MG63 (cell line): ENCODE results near the gene PRKD2. TPM values are rescaled to one million over a fixed set of nuclear protein-coding genes. Genes with fewer than 3 reads are reported as not detected.

Source experiments
- DNase-seq: peaks from one replicate; pipeline ENCODE4 v3.0.0-alpha.2; 2020
- H3K27me3 ChIP-seq: fragments of 250-450 bp; sonication (Bioruptor Pico); 2 replicates; pipeline ENCODE4 v1.5.1; 2020; ENCODE audit warnings: mild to moderate bottlenecking, moderate library complexity
- H3K36me3 ChIP-seq: fragments of 250-450 bp; sonication (Bioruptor Pico); 2 replicates; pipeline ENCODE4 v1.5.1; 2020; ENCODE audit warnings: mild to moderate bottlenecking, moderate library complexity
- H3K4me3 ChIP-seq: fragments of 250-450 bp; sonication (Bioruptor Pico); 2 replicates; pipeline ENCODE4 v1.5.1; 2020; ENCODE audit warnings: mild to moderate bottlenecking, moderate library complexity
- H3K9me3 ChIP-seq: fragments of 250-450 bp; sonication (Bioruptor Pico); 2 replicates; pipeline ENCODE4 v1.5.1; 2020; ENCODE audit warnings: mild to moderate bottlenecking, moderate library complexity
- total RNA-seq: library from RNA; depleted of rRNA; stranded (reverse); fragments of >200 nt; shearing (Covaris generic); gene quantifications from 2 replicates; pipeline ENCODE4 v1.2.3, GENCODE V29; 2014; ENCODE audit warnings: low replicate concordance

PRKD2 gene
- total RNA-seq, 1 experiment from 2014 or later: 8.6 TPM

DNA sequence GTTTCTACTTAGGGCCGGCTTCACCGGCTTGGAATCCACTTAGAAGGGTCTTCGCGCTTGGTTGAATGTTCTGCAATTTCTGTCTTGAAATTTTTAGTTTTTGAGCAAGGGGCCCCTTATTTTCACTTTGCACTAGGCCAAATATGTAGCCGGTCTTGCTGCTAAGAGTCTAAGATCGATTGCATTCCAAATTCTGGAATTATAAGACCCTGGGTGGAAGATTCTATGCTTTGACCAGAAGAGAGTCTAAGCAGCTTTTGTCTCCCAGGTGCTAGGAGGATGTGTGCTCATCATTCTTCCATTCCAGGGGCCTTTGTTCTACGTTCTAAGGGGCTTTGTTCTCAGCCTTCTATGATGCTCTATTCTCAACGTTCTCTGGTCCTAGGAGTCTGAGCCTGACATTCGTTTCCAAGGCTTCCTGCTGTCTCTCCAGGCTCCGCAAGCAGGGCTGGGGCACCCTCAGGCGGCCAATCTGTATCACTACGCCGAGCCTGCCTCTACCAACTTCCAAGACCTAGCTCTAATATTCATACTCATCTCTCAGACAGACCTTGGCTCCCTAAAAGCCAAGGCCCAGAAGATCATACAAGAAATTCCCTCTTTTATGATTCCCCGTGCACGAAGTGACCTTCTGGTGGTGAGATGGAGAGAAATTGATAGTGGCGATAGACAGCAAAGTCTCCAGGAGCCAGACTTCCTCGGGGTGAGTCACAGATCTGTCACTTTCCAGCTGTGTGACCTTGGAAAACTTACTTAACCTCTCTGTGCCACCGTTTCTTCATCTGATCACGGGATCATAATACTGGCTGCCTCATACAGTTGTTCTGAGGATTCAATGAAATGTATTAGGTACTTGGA, 55.0 kb downstream of the PRKD2 start:
- H3K9me3 ChIP-seq: no peaks in the 10 kb centered on the region
- no peaks in the 10 kb centered on the region for H3K36me3 ChIP-seq
- H3K4me3 ChIP-seq: peak overlapping the region; percentile 48
- H3K27me3 ChIP-seq: peaks cover 11% of the 10 kb centered on the region; the same call in 1 of the 2 replicates
- peak; percentile 85 for DNase-seq

- H3K27me3 ChIP-seq: peaks cover 11% of the 10 kb centered on the region; the same call in 1 of the 2 replicates
- H3K9me3 ChIP-seq: no peaks in the 10 kb centered on the region
- peak within 1 kb of the TSS; percentile 52 for H3K4me3 ChIP-seq
- peak; percentile 100 for DNase-seq
- no peaks in the 10 kb centered on the region for H3K36me3 ChIP-seq
Observed at GRCh38 chr19:46661020-46661731, 55.7 kb downstream of the PRKD2 start, which contains the start of gene DACT3. DACT3 (minus strand) TSS chr19:46661182; CDS start chr19:46661064, 118 bp downstream.

DNA sequence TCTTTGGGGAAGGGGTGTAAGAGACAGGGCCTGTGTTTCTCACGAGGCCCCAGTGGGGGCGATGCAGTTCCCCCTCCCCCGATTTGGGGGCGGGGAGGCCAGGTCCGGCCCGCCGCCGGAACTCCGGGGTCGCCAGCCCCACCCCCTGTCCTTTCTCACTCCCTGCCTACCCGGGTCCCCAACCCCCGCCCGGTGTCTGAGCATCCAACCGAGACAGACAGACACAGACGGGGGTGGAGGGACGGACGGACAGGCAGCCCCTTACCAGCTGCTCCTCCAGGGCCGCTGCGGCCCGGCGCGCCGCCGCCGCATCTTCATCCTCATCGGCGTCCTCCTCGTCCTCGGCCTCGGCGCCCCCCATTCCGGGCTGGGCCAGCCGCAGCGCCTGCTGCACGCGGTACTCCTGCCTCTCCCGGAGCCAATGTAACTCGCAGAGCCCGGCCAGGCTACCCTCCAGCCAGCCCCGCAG, 56.3 kb downstream of the PRKD2 start:
- Histone ChIP-seq H3K36me3 (no peaks in the 10 kb centered on the region), H3K9me3 (no peaks in the 10 kb centered on the region), H3K4me3 (peak overlapping the region; percentile 52), H3K27me3 (peaks cover 11% of the 10 kb centered on the region; the same call in 1 of the 2 replicates)
- DNase-seq: no peak

GRCh38 chr19:46660008-46660517, 56.9 kb downstream of the PRKD2 start:
- Histone ChIP-seq H3K27me3 (peaks cover 11% of the 10 kb centered on the region; the same call in 1 of the 2 replicates), H3K9me3 (no peaks in the 10 kb centered on the region), H3K4me3 (peak overlapping the region; percentile 52), H3K36me3 (no peaks in the 10 kb centered on the region)
- peak; percentile 13 for DNase-seq

DNA sequence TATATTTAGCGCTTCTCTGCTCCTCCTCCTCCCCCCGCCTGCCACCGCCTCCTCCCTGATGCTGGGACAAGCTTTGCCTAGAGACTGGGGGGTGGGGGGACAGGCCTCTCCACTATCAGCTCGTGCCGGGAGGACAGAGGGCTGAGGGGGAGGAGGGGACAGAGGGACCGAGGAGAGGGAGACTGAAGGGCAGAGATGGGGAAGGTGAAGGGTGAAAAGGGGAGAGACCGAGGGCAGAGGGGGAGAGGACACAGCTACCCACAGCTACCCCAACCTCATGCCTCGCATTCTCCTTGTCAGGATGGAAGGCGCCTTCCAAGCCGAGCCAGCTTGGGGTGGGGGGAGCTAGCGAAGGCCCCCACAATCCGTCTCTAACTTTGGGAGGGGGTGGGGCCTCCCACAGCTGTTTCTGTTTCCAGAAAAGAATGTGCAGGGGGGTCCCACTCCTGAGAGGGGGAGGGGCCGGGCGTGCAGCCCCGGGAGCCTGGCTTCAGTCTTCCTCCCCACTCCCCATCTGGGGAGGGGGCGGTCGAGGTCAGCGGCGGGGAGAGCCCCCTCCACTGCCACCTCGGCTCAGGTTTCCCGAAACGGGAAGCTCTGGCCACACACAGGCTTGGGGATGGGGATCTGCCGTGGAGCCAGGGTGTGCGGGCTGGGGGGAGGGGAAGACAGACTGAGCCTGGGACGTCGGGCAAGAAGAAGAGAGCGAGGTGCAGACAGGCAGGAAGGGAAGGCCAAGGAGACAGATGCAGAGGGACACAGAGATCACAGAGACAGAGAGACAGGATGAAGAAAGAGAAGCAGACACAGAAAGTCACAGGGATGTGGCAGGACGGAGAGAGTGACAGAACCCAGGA, 57.5 kb downstream of the PRKD2 start:
- Histone ChIP-seq H3K27me3 (peaks cover 11% of the 10 kb centered on the region; the same call in 1 of the 2 replicates), H3K36me3 (no peaks in the 10 kb centered on the region), H3K9me3 (no peaks in the 10 kb centered on the region), H3K4me3 (no peak overlapping the region)
- DNase-seq: no peak

DNA sequence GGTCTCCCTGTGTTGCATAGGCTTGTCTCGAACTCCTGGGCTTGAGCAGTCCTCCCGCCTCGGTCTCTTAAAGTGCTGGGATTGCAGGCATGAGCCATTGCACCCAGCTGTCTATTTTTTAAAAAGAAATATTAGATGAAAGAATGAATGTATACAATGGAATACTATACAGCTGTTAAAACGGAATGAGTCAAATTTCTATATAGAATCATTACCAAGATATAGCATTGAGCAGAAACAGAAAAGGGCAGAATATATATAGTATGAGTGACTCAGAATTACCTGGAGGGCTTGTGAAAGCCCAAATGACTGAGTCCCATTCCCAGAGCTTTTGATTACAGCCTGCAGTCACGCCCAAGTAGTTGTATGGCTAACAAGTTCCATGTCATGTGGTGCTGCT, 60.4 kb downstream of the PRKD2 start:
- Histone ChIP-seq H3K27me3 (peaks cover 11% of the 10 kb centered on the region; the same call in 1 of the 2 replicates), H3K36me3 (no peaks in the 10 kb centered on the region), H3K9me3 (no peaks in the 10 kb centered on the region), H3K4me3 (no peak overlapping the region)
- no peak for DNase-seq

- Histone ChIP-seq H3K9me3 (no peaks in the 10 kb centered on the region), H3K36me3 (no peaks in the 10 kb centered on the region), H3K4me3 (no peak overlapping the region), H3K27me3 (0 out of 2 replicates have a peak, but pooled peaks cover 2% of the 10 kb centered on the region)
- no peak for DNase-seq
Observed at GRCh38 chr19:46654621-46655152, 62.2 kb downstream of the PRKD2 start.

- H3K27me3 ChIP-seq: no peaks in the 10 kb centered on the region; the same call in 1 of the 2 replicates
- no peaks in the 10 kb centered on the region for H3K36me3 ChIP-seq
- peaks cover 4% of the 10 kb centered on the region for H3K9me3 ChIP-seq
- no peak overlapping the region for H3K4me3 ChIP-seq
- DNase-seq: no peak
Observed at GRCh38 chr19:46650445-46650844, 66.5 kb downstream of the PRKD2 start.

- no peaks in the 10 kb centered on the region for H3K36me3 ChIP-seq
- no peak for DNase-seq
- H3K4me3 ChIP-seq: no peak overlapping the region
- H3K9me3 ChIP-seq: peaks cover 4% of the 10 kb centered on the region
- H3K27me3 ChIP-seq: no peaks in the 10 kb centered on the region; the same call in 1 of the 2 replicates
Observed at GRCh38 chr19:46648961-46649960, 67.7 kb downstream of the PRKD2 start.

DNA sequence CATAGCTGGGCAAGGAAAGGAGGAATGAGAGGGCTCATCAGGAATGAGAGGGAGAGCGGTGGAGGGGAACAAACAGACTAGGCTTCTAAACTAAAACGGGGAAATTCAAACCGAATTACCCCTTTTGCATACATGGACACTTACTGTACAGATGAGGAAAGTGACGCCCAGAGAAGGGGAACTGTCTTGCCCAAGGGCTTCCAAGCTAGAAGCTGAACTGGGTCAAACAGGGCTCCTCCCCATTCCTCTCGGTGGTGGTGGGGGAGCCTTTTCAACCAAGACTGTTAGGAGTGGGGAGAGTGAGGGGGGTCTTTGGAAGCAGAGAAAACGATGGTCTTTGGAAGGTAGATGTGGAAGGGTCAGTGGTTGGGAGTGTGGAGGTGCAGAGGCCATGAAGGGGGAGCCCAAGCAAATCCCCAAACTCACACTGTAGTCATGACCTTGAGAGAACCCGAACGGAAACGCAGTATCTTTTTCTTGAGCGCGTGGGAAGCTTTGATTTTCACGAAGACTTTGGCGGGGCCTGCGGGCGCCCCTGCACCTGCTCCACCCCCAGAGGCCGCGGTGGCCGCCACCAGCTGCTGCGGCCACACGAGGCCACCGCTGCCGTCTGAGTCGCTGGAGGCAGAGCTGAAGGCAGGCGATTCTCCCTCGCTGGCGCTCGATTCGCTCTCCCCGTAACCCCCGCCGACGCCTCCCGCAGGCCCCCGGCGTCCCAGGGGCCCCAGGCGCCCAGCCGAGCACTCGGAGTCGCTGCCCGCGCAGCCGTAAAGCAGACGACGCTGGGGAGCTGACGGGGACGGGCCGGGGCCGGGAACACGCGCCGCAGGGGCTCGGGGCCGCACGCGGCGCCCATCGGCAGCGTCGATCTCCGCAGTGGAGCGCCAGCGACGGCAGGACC, 68.6 kb downstream of the PRKD2 start:
- no peak for DNase-seq
- H3K4me3 ChIP-seq: no peak overlapping the region
- peaks cover 4% of the 10 kb centered on the region for H3K9me3 ChIP-seq
- no peaks in the 10 kb centered on the region for H3K36me3 ChIP-seq
- H3K27me3 ChIP-seq: no peaks in the 10 kb centered on the region; the same call in 1 of the 2 replicates

DNA sequence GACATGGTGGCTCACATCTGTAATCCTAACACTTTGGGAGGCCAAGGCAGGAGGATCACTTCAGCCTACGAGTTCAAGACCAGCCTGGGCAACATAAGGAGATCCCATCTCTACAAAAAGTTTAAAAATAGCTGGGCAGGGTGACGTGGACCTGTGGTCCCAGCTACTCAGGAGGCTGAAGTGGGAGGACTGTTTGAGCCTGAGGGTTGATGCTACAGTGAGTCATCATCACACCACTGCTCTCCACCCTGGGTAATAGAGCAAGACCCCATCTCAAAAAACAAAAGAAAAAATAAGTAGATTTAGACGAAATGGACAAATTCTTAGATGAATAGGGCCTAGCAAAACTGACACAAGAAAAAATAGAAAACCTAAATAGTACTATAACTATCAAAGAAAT, 70.5 kb downstream of the PRKD2 start:
- H3K36me3 ChIP-seq: no peaks in the 10 kb centered on the region
- no peak for DNase-seq
- H3K9me3 ChIP-seq: peaks cover 4% of the 10 kb centered on the region
- H3K4me3 ChIP-seq: no peak overlapping the region
- no peaks in the 10 kb centered on the region; the same call in 1 of the 2 replicates for H3K27me3 ChIP-seq

DNA sequence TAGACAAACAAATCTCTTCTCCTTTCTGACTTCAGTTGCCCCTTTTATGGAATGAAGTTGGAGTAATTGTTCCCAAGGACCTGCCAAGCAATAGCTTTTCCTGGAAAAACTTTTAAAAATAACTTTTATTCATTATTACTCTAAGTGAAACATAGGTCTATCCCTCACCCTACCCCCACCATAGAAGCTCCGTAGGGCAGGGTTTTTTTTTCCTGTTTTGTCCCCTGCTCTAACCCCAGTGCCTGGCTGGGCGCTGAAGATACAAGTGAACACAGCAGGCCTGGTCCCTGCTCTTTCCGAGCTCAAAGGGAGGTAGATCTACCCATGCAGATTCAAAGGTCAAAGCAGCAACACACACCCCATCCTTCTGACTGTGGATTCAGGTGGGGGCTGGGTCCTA, 72.2 kb downstream of the PRKD2 start:
- peaks cover 3% of the 10 kb centered on the region for H3K27me3 ChIP-seq
- no peak for DNase-seq
- peaks cover 4% of the 10 kb centered on the region for H3K9me3 ChIP-seq
- no peak overlapping the region for H3K4me3 ChIP-seq
- no peaks in the 10 kb centered on the region for H3K36me3 ChIP-seq

- Histone ChIP-seq H3K4me3 (no peak overlapping the region), H3K27me3 (peaks cover 9% of the 10 kb centered on the region), H3K36me3 (no peaks in the 10 kb centered on the region), H3K9me3 (no peaks in the 10 kb centered on the region)
- DNase-seq: no peak
Observed at GRCh38 chr19:46640656-46641055, 76.3 kb downstream of the PRKD2 start.
